ENCODE results near the gene TRIP4.

- no peak for TF ChIP-seq CTCF (conservative IDR thresholded peaks at IDR 0.05; ENCODE audit: low read length)
- TF ChIP-seq EZH2phosphoT487 (IDR thresholded peaks at IDR 0.05; ENCODE audit: borderline replicate concordance, low read depth, low read length): no peak
Measured at GRCh38 chr15:64355348-64355943, 32.2 kb upstream of the TRIP4 start.
